HS-5 (cell line): ENCODE results near the gene PSMB4.

Source experiments
- DNase-seq: peaks from one replicate; pipeline ENCODE4 v3.0.0-alpha.2; 2012; ENCODE audit warnings: low read depth

PSMB4 gene

GRCh38 chr1:151443846-151444782 is 44.7 kb downstream of the PSMB4 start:
- peak; percentile 65 for DNase-seq

- DNase-seq: no peak
These were observed 45.4 kb downstream of the PSMB4 start for GRCh38 chr1:151444783-151445177.

- no peak for DNase-seq
These were observed 48.3 kb downstream of the PSMB4 start for GRCh38 chr1:151447696-151448095.
